Stimulated activated CD4-positive, alpha-beta T cell treated with anti-CD3 and anti-CD28 coated beads, Interleukin-15, amount 100 ng/mL, for 48 hours (primary cell): ENCODE data around the gene KCNQ1.

Experiments used
- DNase-seq, 2 donors: peaks; one replicate each; pipeline ENCODE4 v3.0.0-alpha.2; 2020; ENCODE audit warnings: low read depth in 2 of 2

Gene KCNQ1

GRCh38 chr11:2663506-2663905 is 218.7 kb downstream of the KCNQ1 start:
- no peak for DNase-seq

DNA sequence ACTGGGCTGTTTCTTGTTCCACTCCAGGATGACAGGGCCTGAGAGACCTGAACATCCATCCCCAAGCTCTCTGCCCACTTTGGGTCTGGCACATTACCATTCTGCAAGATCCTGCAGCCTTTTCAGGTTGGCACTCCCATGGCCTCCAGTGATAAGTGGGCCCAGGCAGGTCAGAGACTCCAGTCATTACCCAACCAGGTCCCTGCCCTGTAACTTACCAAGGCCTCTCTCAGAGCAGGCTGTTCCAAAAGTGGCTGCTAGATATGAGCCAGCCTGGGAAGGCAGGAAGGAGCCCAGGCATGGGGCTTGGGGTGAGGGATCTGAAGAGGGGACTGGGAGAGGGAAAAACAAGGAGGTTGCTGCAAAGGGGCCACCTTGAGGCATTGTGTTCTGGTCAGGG is 219.1 kb downstream of the KCNQ1 start:
- DNase-seq: no peak

- no peak for DNase-seq
Measured at GRCh38 chr11:2664376-2664775, 219.6 kb downstream of the KCNQ1 start.

DNA sequence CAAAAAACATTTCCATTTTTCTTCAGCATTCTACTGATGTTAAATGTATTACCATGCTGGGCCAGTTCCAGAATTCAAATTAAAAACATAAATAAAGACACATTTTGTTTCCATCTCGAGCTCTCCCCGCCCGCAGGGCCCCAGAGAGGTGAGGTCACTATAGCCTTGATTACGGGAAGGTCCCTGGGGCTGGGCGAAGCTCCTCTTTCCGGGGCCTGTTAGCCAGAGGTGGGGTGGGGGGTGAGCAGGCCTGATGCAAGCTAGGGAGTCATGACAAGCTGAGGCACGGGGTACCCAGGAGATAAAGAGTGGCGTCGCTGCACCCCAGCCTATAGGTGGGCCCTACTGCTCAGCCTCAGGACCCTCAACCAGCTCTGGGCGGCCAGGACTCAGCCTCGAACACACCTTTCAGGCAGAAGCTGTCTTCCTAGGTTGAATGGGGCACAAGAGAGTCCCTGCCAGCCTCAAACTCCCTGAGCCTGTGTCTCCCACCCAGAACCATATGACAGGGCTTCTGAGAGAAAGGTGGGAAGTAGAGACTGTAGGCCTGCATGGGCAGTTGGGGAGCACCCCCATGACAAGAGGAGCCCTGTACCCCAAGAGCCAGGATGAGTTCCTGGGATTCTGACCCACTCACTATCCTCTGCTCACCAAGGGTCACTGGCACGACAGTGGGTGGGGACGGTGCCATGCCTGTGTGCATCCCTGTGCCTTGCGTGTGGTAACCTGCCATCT is 220.2 kb downstream of the KCNQ1 start:
- no peak for DNase-seq

- no peak for DNase-seq
Measured at GRCh38 chr11:2665526-2666400, 221.0 kb downstream of the KCNQ1 start.

DNA sequence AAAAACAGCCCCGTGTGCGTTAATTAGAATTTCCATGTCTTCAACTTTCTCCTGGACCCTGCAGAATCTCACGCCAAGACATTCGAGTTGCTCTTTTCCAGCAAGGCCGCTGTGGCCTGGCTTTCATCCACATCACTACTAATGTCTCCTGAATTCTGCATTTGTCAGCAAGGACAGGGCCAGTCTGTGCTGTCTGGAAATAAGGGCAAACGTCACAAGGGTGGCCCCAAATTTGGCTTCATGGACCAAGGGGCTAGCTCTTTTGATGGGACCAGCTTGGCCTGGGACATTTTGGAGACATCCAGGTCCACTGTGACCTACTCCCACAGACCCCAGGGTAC is 221.6 kb downstream of the KCNQ1 start:
- DNase-seq: no peak

DNA sequence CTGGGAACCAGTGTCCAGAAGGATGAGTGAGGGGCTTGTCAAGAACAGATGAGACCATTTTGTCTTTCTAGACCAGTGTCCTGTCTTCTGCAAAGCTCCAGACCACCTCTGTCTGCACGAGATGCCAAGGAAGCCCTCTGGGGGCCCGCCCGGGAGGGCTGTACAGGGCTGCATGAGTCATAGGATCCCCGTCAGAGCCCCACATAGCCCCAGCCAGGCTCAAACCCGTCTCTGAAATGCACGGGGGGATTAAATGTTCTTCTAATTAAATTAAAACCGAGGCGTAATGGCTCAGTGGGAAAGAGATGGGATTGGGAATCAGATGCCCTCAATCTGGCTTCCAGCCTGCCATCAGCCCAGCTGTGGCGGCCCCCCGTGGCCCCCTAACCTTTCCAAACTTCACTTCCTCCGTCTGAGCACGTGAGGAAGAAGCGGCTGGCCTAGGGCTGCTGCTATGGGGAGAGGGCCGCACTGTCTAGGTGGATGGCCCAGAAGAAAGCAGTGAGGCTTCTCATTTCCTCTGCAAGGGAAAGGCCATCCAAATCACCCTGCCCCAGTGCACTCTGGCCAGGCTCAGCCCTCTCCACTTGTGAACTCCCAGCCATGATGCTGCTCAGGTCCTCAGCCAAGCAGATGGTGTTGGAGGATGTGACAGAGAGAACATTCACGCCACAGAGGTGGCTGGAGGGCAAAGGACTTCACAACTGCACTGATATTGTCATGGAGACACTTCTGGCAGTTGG is 222.2 kb downstream of the KCNQ1 start:
- DNase-seq: no peak

GRCh38 chr11:2667940-2668339 is 223.1 kb downstream of the KCNQ1 start:
- no peak for DNase-seq

DNA sequence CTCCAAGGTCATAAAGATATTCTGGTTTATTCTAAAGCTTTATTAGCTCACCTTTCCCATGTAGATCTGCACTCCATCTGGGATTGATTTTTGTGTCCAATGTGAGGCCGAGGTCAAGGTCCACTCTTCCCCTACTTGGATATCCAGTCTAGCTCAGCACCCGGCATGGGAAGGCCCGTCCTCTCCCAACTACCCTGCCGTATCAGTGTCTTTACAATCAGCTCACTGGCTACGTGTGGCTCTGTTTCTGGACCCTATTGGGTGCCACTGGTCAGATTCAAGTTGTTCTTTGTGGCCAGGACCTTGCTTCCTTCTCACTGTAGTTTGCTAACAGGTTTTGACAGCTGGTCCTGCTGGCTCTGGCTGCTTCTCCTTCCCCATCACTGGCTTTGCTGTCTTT is 224.1 kb downstream of the KCNQ1 start:
- no peak for DNase-seq

GRCh38 chr11:2669634-2670469 is 225.0 kb downstream of the KCNQ1 start:
- no peak for DNase-seq

DNA sequence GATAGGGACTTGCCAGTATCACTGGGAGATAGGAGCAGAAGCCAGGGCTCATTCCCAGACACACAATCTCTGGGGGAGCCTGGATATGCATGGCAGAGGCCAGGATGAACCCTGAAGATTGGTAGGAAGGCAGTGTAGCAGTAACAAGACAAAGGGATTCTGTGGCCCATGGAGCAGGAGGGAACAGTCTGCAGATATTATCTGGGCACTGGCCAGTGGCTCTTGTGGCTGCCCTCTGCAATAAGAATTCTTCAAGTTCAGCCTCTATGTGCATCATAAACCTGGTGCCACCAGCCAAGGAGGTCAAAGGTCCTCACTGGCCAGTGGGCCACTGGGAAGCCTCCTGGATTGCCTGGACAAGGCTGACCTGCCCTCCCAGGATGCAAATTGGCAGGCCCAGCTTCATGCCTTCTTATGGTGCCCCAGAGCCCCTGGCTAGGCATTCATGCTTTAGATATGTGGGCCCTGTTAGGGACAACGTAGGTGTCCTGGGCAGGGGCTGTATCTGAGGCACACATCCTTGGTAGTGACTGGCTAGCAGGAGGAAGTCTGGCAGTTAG is 225.8 kb downstream of the KCNQ1 start:
- DNase-seq: no peak

DNA sequence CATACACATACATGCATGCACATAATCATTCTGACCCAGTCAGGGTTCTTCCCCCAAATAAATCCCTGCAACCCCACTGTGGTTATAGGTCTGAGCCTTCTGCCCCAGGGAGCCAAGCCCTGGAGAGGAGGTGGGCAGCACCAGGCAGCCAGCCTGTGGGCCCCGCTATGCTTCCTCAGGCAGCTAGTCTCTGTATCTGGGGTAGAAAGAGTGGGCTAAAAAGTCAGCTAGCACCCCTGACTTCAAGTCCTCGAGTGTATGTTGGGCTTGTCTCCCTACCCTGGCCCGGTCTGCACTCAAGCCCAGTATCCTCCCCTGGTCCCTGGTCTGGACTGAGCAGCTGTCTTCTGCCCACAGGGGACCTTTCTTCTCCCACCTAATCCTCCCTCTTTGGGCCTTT is 226.9 kb downstream of the KCNQ1 start:
- DNase-seq: no peak

DNA sequence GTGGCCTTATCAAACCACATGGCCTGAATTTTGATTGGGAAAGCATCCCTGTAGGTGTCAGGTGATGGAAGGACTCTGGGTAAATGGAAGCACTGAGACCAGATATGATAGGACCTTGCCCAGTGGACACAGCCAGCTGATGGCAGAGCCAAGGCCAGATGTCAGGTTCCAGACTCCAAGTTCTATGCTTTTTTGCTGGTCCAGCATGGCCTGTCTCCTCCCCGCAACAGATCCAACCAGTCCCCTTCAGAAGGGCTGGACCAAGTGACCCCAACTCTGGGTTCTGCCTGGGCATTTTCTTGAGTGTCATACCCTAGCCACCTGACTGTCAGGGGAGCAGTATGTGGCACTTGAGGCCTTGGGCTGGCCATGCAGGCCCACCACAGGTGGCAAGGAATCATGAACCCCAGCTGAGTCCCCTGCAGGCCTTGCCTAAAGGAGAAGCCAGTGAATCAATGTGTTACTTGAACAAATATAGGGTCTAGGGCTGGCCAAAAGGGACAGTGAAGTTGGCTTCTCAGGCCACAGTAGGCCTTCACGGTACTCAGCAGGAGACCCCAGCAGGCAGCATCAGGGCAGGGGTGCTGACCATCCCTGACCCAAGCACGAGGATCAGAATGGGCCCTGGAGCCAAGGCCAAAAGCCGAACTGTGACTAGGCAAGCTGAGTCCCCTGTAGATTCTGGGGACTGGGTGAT is 227.9 kb downstream of the KCNQ1 start:
- no peak for DNase-seq

GRCh38 chr11:2673250-2673610 is 228.4 kb downstream of the KCNQ1 start:
- DNase-seq: no peak

GRCh38 chr11:2673871-2674471 is 229.2 kb downstream of the KCNQ1 start:
- no peak for DNase-seq

GRCh38 chr11:2674658-2675131 is 229.9 kb downstream of the KCNQ1 start:
- DNase-seq: no peak

- DNase-seq: no peak
Measured at GRCh38 chr11:2675540-2675939, 230.7 kb downstream of the KCNQ1 start.

- DNase-seq: no peak
Measured at GRCh38 chr11:2677127-2677526, 232.3 kb downstream of the KCNQ1 start.

- DNase-seq: no peak
Measured at GRCh38 chr11:2678396-2678795, 233.6 kb downstream of the KCNQ1 start.

DNA sequence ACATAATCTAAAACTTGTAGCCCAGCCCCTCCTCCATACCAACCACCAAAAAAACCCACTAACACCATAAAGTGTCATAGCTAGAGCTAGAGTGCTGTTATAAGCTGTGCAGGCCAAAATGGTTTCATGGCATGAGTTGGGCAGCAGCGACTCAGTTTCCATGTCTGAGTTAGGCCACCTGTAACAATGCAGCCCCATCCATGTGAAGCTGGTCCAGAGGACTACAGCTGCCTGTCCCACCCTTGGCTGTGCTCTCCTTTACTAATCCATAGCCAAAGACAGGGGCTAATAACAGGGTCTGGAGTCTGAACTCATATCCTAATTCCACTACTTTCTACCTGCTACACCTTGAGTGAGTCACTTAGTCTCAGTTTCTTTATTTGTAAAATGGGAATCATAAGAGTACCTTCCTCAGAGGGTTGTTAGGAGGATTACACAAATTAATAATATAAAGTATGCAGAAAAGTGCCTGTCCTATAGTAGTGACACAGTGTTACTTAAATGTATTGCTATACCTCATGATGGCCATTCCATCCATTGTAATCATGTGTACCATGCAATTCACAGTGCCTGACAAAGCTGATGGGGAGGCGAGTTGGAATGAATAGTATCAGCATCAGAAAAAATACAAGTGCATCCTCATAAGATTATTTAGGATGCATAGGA is 234.3 kb downstream of the KCNQ1 start:
- DNase-seq: no peak
